Measurements from ENCODE around the gene MCMBP. TPM values are rescaled to one million over a fixed set of nuclear protein-coding genes. Genes with fewer than 3 reads are reported as not detected.

MCMBP gene
- total RNA-seq, 1 donor, result 48.1 TPM

DNA sequence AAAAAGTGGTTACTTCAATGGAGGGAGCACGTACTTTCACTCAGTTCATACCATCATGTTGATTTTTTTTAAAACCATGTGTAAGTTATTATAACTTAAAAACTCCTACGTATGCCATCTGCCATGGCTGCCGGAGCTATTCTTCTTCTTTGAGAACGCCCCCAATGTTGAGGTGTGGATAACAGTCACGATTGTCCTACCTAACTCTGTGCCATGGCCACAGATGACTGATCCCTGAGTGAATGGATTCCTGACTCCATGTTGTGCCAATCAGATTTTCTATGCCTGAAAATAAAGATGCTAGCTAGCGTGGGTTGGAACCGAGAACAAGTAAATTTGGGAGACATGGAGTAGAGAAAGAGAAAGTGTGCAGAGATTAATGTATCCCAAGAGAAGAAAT, 5.3 kb downstream of the MCMBP start:
- H3K27ac ChIP-seq (ENCODE audit: low read depth, low read length), result no peak overlapping the region
- H3K4me2 ChIP-seq (ENCODE audit: insufficient read depth, low read length), result peak overlapping the region; percentile 52
- H2AFZ ChIP-seq (ENCODE audit: low read length), result no peak overlapping the region
- peaks cover 96% of the 10 kb centered on the region for H3K79me2 ChIP-seq (ENCODE audit: insufficient read depth, low read length)
- no peaks in the 10 kb centered on the region for H3K36me3 ChIP-seq (ENCODE audit: insufficient read depth, low read length)
- TF ChIP-seq, protein P1, sequence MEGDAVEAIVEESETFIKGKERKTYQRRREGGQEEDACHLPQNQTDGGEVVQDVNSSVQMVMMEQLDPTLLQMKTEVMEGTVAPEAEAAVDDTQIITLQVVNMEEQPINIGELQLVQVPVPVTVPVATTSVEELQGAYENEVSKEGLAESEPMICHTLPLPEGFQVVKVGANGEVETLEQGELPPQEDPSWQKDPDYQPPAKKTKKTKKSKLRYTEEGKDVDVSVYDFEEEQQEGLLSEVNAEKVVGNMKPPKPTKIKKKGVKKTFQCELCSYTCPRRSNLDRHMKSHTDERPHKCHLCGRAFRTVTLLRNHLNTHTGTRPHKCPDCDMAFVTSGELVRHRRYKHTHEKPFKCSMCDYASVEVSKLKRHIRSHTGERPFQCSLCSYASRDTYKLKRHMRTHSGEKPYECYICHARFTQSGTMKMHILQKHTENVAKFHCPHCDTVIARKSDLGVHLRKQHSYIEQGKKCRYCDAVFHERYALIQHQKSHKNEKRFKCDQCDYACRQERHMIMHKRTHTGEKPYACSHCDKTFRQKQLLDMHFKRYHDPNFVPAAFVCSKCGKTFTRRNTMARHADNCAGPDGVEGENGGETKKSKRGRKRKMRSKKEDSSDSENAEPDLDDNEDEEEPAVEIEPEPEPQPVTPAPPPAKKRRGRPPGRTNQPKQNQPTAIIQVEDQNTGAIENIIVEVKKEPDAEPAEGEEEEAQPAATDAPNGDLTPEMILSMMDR (IDR thresholded peaks at IDR 0.05; ENCODE audit: extremely low read depth, low read depth, low read length), result no peak
- peaks cover 30% of the 10 kb centered on the region for H4K20me1 ChIP-seq (ENCODE audit: insufficient read depth, low read length)
- peaks cover 9% of the 10 kb centered on the region for H3K4me1 ChIP-seq (ENCODE audit: insufficient read depth, low read length)
- no peaks in the 10 kb centered on the region for H3K9me3 ChIP-seq (ENCODE audit: low read depth, low read length)
- no peaks in the 10 kb centered on the region for H3K27me3 ChIP-seq (ENCODE audit: insufficient read depth, low read length)
- no peak for DNase-seq (ENCODE audit: insufficient read length, low spot score, missing footprints)
- no peak overlapping the region for H3K4me3 ChIP-seq (ENCODE audit: insufficient read depth, low read length)

DNA sequence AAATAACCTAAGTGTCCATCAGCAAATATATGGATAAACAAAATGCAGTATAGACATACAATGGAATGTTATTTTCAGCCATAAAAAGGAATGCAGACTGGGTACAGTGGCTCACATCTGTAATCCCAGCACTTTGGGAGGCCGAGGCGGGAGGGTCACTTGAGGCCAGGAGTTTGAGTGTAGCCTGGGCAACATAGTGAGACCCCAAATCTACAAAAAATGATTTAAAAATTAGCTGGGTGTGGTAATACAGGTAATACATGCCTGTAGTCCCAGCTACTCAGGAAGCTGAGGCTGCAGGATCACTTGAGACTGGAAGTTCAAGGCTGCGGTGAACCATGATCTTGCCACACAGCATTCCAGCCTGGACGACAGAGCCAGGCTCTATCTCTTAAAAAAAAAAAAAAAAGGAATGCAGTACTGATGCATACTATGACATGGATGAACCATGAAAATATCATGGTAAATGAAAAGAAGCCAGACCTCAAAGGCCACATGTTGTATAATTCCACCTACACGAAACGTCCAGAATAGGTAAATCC, 6.9 kb downstream of the MCMBP start:
- no peaks in the 10 kb centered on the region for H3K9me3 ChIP-seq (ENCODE audit: low read depth, low read length)
- H4K20me1 ChIP-seq (ENCODE audit: insufficient read depth, low read length), result peaks cover 27% of the 10 kb centered on the region
- no peak overlapping the region for H3K27ac ChIP-seq (ENCODE audit: low read depth, low read length)
- H3K36me3 ChIP-seq (ENCODE audit: insufficient read depth, low read length), result no peaks in the 10 kb centered on the region
- H3K79me2 ChIP-seq (ENCODE audit: insufficient read depth, low read length), result peaks cover 96% of the 10 kb centered on the region
- H3K4me3 ChIP-seq (ENCODE audit: insufficient read depth, low read length), result no peak overlapping the region
- TF ChIP-seq, protein P1 (IDR thresholded peaks at IDR 0.05; ENCODE audit: extremely low read depth, low read depth, low read length), result no peak
- H3K27me3 ChIP-seq (ENCODE audit: insufficient read depth, low read length), result no peaks in the 10 kb centered on the region
- H3K4me1 ChIP-seq (ENCODE audit: insufficient read depth, low read length), result no peaks in the 10 kb centered on the region
- no peak overlapping the region for H3K4me2 ChIP-seq (ENCODE audit: insufficient read depth, low read length)
- H2AFZ ChIP-seq (ENCODE audit: low read length), result no peak overlapping the region
- DNase-seq (ENCODE audit: insufficient read length, low spot score, missing footprints), result no peak

DNA sequence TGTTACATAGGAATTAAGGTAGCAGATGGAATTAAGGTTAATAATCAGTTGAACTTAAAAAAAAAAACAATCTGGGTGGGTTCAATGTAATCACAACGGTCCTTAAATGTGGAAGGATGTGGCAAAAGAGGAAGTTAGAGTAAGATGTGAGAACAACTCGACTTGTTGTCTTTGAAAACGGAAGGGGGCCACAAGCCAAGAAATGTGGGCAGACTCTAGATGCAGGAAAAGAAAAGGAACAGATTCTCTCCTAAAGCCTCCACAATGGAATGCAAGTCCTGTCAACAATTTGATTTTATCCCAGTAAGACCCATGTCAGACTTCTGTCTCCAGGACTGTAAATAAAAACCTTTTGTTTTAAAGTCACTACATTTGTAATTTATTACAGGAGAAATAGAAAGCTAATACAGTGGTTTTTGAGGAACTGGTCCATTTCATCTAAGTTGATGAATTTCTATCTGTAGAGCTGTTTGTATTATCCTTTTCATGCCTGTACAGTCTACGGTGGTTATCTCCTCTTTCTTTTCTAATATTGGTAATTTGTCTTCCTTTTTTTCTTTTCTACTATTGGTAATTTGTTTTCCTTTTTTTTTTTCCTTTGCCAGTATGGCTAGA, 8.6 kb downstream of the MCMBP start:
- no peak overlapping the region for H3K27ac ChIP-seq (ENCODE audit: low read depth, low read length)
- H3K27me3 ChIP-seq (ENCODE audit: insufficient read depth, low read length), result no peaks in the 10 kb centered on the region
- H3K4me1 ChIP-seq (ENCODE audit: insufficient read depth, low read length), result no peaks in the 10 kb centered on the region
- H3K4me3 ChIP-seq (ENCODE audit: insufficient read depth, low read length), result no peak overlapping the region
- no peak overlapping the region for H2AFZ ChIP-seq (ENCODE audit: low read length)
- TF ChIP-seq, protein P1 (IDR thresholded peaks at IDR 0.05; ENCODE audit: extremely low read depth, low read depth, low read length), result no peak
- H3K79me2 ChIP-seq (ENCODE audit: insufficient read depth, low read length), result peaks cover 96% of the 10 kb centered on the region
- DNase-seq (ENCODE audit: insufficient read length, low spot score, missing footprints), result no peak
- H3K4me2 ChIP-seq (ENCODE audit: insufficient read depth, low read length), result no peak overlapping the region
- peaks cover 29% of the 10 kb centered on the region for H4K20me1 ChIP-seq (ENCODE audit: insufficient read depth, low read length)
- H3K36me3 ChIP-seq (ENCODE audit: insufficient read depth, low read length), result no peaks in the 10 kb centered on the region
- no peaks in the 10 kb centered on the region for H3K9me3 ChIP-seq (ENCODE audit: low read depth, low read length)

DNA sequence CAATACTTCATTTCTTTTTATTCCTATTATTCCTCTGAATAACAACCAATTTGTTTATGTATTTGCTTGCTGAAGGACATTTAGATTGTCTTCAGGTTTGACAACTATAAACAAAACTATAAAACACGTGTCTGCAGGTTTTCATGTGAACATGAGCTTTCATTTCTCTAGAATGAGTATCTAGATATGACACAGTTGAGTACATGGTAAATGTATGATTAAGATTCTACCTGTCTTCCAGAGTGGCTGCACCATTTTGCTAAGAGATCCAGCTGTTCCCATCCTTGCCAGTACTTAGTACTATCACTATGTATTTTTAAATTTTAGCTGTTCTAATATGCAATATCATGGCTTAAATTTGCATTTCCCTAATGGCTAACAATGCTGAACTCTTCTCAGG, 10.1 kb downstream of the MCMBP start:
- no peak overlapping the region for H3K4me3 ChIP-seq (ENCODE audit: insufficient read depth, low read length)
- H3K4me2 ChIP-seq (ENCODE audit: insufficient read depth, low read length), result no peak overlapping the region
- H3K27me3 ChIP-seq (ENCODE audit: insufficient read depth, low read length), result no peaks in the 10 kb centered on the region
- DNase-seq (ENCODE audit: insufficient read length, low spot score, missing footprints), result no peak
- peaks cover 25% of the 10 kb centered on the region for H4K20me1 ChIP-seq (ENCODE audit: insufficient read depth, low read length)
- TF ChIP-seq, protein P1 (IDR thresholded peaks at IDR 0.05; ENCODE audit: extremely low read depth, low read depth, low read length), result no peak
- H2AFZ ChIP-seq (ENCODE audit: low read length), result no peak overlapping the region
- no peaks in the 10 kb centered on the region for H3K9me3 ChIP-seq (ENCODE audit: low read depth, low read length)
- no peaks in the 10 kb centered on the region for H3K36me3 ChIP-seq (ENCODE audit: insufficient read depth, low read length)
- H3K4me1 ChIP-seq (ENCODE audit: insufficient read depth, low read length), result no peaks in the 10 kb centered on the region
- H3K27ac ChIP-seq (ENCODE audit: low read depth, low read length), result no peak overlapping the region
- peaks cover 90% of the 10 kb centered on the region for H3K79me2 ChIP-seq (ENCODE audit: insufficient read depth, low read length)

Measured in osteoblast (primary cell).